Testis (tissue), 3 donors: ENCODE data around the gene TFAP2B. TPM values are rescaled to one million over a fixed set of nuclear protein-coding genes. Genes with fewer than 3 reads are reported as not detected.

Experiments used
- DNase-seq: peaks from one replicate; pipeline ENCODE4 v3.0.0-alpha.2; 2019
- H3K27ac ChIP-seq, 2 donors: fragments of 200-600 bp; sonication (generic); one replicate each; pipeline ENCODE4 v1.5.1; 2019
- H3K27me3 ChIP-seq: fragments of 200-600 bp; sonication (generic); one replicate; pipeline ENCODE4 v1.5.1; 2019
- H3K36me3 ChIP-seq: fragments of 200-600 bp; sonication (generic); one replicate; pipeline ENCODE4 v1.5.1; 2017; ENCODE audit warnings: low read depth; ENCODE audit errors: missing control alignments
- H3K4me1 ChIP-seq: fragments of 200-600 bp; sonication (generic); one replicate; pipeline ENCODE4 v1.5.1; 2019
- H3K4me3 ChIP-seq, 2 donors: fragments of 200-600 bp; sonication (generic); one replicate each; pipeline ENCODE4 v1.5.1; 2017 to 2019
- H3K9me3 ChIP-seq: fragments of 200-600 bp; sonication (generic); one replicate; pipeline ENCODE4 v1.5.1; 2017
- POLR2A ChIP-seq: fragments of 450-650 bp; IDR thresholded peaks from one replicate; pipeline ENCODE4 v1.6.1; 2017; ENCODE audit warnings: antibody characterized with exemption, mild to moderate bottlenecking, moderate library complexity
- WGBS, 2 donors: methylation state at CpG; one replicate each; pipeline ENCODE4 v1.1.5; 2018; 5-methylcytosine and 5-hydroxymethylcytosine counted together
- intact Hi-C: fragments of 100-400 bp; cut with DNase I; formaldehyde crosslinking; loops from one replicate; pipeline ENCODE4 v1.15.1; 2023; ENCODE audit warnings: low total_unique reads
- polyA plus RNA-seq: library from polyadenylated mRNA; stranded (reverse); fragments of 350-450 nt; fragmentation: Illumina TruSeq; extraction: RNeasy Lipid Tissue Mini Kit (QIAGEN cat#74804); gene quantifications from one replicate; pipeline ENCODE4 v1.2.3, GENCODE V29; 2014; ENCODE audit warnings: low read depth, low replicate concordance; ENCODE audit not compliant: insufficient read depth
- total RNA-seq, 2 donors: library from RNA; depleted of rRNA; stranded (reverse); fragments of >200 nt; gene quantifications; one replicate each; pipeline ENCODE4 v1.2.3, GENCODE V29; 2016
- TF ChIP-seq, protein P1 (sequence below), 3 experiments: fragments of 450-650 bp in 2 of 3; fragments of 200-600 bp in 1 of 3; sonication (generic) in 1 of 3; IDR thresholded peaks; one replicate each; pipeline ENCODE4 v1.5.1; 2016 to 2019; ENCODE audit warnings: antibody characterized with exemption in 3 of 3, mild to moderate bottlenecking in 2 of 3, moderate library complexity in 1 of 3

The TFAP2B gene
- total and polyA plus RNA-seq, 3 donors from 2014 or later = 0.19 to 0.63 (median 0.24) TPM

DNA sequence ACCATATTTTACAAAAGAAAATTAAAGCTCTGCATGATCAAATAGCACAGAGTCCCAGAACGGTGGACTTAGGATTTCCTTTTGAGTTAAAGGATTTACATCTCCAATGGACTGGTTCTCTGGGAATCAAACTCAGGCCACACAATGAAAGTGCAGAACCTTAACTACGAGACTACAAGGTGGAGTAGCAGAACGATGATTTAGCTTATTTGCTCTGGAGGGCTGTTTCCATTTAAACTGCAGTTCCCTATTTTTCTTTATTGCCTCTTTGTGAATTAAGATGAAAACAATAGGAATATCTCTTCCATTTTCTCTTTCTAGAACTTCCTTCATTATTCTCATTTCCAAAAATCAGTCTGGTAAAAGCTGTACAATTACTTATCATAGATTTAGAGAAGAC lies 65.7 kb downstream of the TFAP2B start:
- no peak overlapping the region for H3K4me3 ChIP-seq
- H3K36me3 ChIP-seq = no peaks in the 10 kb centered on the region
- intact Hi-C loops = no loop called here
- no peaks in the 10 kb centered on the region for H3K27me3 ChIP-seq
- no peak for DNase-seq
- H3K9me3 ChIP-seq = no peaks in the 10 kb centered on the region
- H3K27ac ChIP-seq = no peak overlapping the region
- no peaks in the 10 kb centered on the region for H3K4me1 ChIP-seq
- TF ChIP-seq, protein P1, sequence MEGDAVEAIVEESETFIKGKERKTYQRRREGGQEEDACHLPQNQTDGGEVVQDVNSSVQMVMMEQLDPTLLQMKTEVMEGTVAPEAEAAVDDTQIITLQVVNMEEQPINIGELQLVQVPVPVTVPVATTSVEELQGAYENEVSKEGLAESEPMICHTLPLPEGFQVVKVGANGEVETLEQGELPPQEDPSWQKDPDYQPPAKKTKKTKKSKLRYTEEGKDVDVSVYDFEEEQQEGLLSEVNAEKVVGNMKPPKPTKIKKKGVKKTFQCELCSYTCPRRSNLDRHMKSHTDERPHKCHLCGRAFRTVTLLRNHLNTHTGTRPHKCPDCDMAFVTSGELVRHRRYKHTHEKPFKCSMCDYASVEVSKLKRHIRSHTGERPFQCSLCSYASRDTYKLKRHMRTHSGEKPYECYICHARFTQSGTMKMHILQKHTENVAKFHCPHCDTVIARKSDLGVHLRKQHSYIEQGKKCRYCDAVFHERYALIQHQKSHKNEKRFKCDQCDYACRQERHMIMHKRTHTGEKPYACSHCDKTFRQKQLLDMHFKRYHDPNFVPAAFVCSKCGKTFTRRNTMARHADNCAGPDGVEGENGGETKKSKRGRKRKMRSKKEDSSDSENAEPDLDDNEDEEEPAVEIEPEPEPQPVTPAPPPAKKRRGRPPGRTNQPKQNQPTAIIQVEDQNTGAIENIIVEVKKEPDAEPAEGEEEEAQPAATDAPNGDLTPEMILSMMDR (IDR thresholded peaks at IDR 0.05) = no peak
- TF ChIP-seq POLR2A = no peak
- 77 to 78% methylated on average over 3 of the region's 3 CpGs for WGBS, 2 donors

DNA sequence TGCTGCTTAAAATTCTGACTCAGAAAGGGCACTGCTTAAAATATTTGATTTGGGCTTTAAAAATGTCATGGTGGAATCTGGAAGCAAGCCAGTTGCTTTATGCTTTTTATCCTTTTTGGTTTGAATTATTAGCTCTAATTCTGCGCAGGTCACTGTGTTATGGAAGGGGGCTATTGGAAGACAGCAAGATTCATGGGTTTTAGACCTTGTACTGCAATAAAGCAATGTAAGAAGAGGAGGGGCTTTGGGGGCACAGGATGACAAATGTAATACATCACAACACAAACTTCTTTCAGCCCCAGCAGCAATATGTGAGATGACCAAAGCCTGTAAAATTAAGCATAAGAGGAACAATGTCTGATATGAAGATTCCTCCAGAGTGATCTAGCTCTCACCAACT lies 68.4 kb downstream of the TFAP2B start:
- H3K27me3 ChIP-seq = no peaks in the 10 kb centered on the region
- intact Hi-C loops = no loop called here
- TF ChIP-seq, protein P1 (IDR thresholded peaks at IDR 0.05) = no peak
- TF ChIP-seq POLR2A = no peak
- no peaks in the 10 kb centered on the region for H3K36me3 ChIP-seq
- H3K4me1 ChIP-seq = no peaks in the 10 kb centered on the region
- 60% methylated on average over 1 of the region's 1 CpG for WGBS, 2 donors
- H3K4me3 ChIP-seq = no peak overlapping the region
- no peaks in the 10 kb centered on the region for H3K9me3 ChIP-seq
- DNase-seq = no peak
- H3K27ac ChIP-seq = no peak overlapping the region

DNA sequence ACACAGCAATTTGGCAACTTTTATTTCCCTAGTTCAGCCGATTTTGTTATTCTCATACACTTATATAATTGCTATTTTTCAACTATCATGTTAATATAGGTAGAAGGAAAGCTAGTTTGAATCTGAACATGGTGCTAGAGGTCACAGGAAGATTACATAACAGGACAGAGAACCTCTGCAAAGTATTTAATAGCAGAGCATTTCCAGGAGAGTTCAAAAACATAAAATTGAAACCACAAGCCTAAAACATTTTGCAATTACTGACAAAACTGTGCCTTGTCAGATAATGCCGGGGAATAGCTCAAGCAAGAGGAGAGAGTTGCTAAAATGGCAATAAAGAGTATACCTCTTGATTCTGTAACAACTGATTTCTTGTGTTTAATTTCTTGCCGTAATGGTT lies 70.8 kb downstream of the TFAP2B start:
- intact Hi-C loops = no loop called here
- TF ChIP-seq, protein P1 (IDR thresholded peaks at IDR 0.05) = no peak
- no peak for TF ChIP-seq POLR2A
- H3K27ac ChIP-seq = no peak overlapping the region
- H3K9me3 ChIP-seq = no peaks in the 10 kb centered on the region
- DNase-seq = no peak
- H3K27me3 ChIP-seq = no peaks in the 10 kb centered on the region
- H3K36me3 ChIP-seq = no peaks in the 10 kb centered on the region
- WGBS, 2 donors = 76 to 83% methylated on average over 3 of the region's 3 CpGs
- H3K4me3 ChIP-seq = no peak overlapping the region
- no peaks in the 10 kb centered on the region for H3K4me1 ChIP-seq

DNA sequence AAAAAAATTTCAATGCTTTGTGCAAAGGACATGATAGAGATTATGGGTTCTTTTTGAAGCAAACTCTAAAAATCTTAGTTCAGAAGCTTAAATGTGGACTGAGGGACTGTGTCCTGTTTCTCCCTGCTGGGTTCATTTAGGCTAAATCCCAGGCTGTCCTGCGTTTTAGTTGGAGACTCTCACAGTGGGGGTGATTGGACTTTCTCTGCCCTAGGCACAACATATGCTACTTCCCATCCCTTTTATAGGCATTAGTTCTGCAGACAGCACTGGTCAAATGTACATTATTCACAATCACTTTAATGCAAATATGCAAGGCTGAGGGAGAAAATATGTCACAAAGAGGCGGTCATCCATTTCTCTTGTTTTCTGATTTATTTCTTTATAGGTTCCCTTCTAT lies 71.3 kb downstream of the TFAP2B start:
- 31 to 46% methylated on average over 2 of the region's 2 CpGs for WGBS, 2 donors
- Histone ChIP-seq H3K27ac (no peak overlapping the region), H3K9me3 (no peaks in the 10 kb centered on the region), H3K27me3 (no peaks in the 10 kb centered on the region), H3K4me1 (no peaks in the 10 kb centered on the region), H3K36me3 (no peaks in the 10 kb centered on the region), H3K4me3 (no peak overlapping the region)
- TF ChIP-seq POLR2A = no peak
- intact Hi-C loops = no loop called here
- no peak for DNase-seq

DNA sequence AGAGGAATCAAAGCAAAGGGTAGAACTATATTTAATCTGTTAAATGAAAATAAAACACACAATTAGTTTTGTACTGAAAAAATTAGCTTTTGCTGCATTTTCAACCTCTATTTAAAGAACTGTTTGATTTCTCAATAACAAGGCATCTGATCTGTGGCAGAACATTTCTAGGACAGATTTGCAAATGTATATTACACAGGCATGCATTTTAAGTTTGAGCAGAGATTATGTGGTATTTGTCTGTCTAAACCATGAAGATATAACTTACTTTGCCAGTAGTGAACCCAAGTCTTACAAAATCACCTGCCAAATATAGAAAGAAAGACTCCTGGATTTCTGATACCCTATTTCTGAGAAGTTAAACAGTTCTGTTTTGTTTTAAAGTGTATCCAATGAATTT lies 71.9 kb downstream of the TFAP2B start:
- no peaks in the 10 kb centered on the region for H3K4me1 ChIP-seq
- no peak overlapping the region for H3K27ac ChIP-seq
- no peak for DNase-seq
- no peaks in the 10 kb centered on the region for H3K27me3 ChIP-seq
- TF ChIP-seq, protein P1 (IDR thresholded peaks at IDR 0.05) = no peak
- TF ChIP-seq POLR2A = no peak
- no peaks in the 10 kb centered on the region for H3K9me3 ChIP-seq
- no peaks in the 10 kb centered on the region for H3K36me3 ChIP-seq
- H3K4me3 ChIP-seq = no peak overlapping the region
- intact Hi-C loops = no loop called here
